CD4-positive, alpha-beta T cell treated with Interferon gamma for 1 hour (primary cell): ENCODE data around the gene ANKRD36C.
"Not testable (repeated sequence)": the region's sequence is repeated elsewhere in the genome, so short reads cannot be mapped to it uniquely, and the experiment has no call there.

Source experiments
- DNase-seq: peaks from one replicate; pipeline ENCODE4 v3.0.0-alpha.2; 2020

Gene ANKRD36C

GRCh38 chr2:95796249-95797099 lies 195.2 kb downstream of the ANKRD36C start:
- not testable (repeated sequence) for DNase-seq

GRCh38 chr2:95793970-95794369 lies 197.7 kb downstream of the ANKRD36C start:
- DNase-seq, result not testable (repeated sequence)

GRCh38 chr2:95790180-95790579 lies 201.4 kb downstream of the ANKRD36C start:
- not testable (repeated sequence) for DNase-seq

GRCh38 chr2:95789385-95789784 lies 202.2 kb downstream of the ANKRD36C start:
- DNase-seq, result not testable (repeated sequence)

GRCh38 chr2:95788642-95789041 lies 203.0 kb downstream of the ANKRD36C start:
- not testable (repeated sequence) for DNase-seq
